Measurements from ENCODE around the gene GRWD1.

The GRWD1 gene

DNA sequence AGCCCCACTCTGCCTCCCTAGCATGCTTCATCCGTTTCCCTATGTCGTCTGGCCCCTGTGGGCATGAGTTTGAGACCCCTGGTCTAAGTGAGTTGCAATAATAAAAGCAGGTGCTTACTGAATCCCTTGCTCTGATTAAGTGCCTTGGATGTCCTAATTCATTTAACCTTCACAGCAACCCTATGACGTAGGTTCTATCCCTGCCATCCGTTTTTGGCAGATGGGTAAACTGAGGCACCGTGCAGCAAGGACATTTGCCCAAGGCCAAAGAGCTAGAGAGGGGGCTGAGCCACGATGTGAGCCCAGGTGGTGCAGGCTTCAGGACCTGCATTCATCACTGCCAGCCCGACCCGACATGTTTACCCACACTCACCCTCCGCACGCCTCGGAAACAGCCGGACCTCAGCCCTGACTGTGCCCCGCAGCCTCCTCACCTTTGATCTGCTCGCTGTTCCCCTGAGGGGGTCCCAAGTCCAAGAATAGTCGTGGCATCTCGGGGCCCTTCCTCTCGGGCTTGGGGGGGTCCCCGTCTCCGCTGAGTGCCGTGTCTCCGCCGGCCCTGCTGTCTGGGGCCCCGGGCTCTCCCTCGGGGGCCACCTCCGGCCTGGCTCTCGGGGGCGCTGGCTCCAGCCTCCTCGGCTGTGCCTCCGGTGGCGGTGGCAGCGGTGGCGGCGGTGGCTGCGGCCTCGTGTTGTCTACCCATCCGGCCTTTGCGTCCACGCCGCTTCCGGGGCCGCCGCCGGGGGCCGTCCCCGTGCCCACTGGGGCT, 51.4 kb downstream of the GRWD1 start:
- no peak overlapping the region for H3K27ac ChIP-seq (ENCODE audit: insufficient read depth, low read length, poor library complexity, severe bottlenecking)
- DNase-seq: no peak
- peaks cover 9% of the 10 kb centered on the region for H3K27me3 ChIP-seq (replicated peaks; ENCODE audit: control insufficient read depth, insufficient read depth, low read length, poor library complexity, severe bottlenecking)
- H3K4me1 ChIP-seq (ENCODE audit: control insufficient read depth, insufficient read depth, low read length, poor library complexity, severe bottlenecking): peaks cover 24% of the 10 kb centered on the region
- H3K4me3 ChIP-seq (ENCODE audit: insufficient read depth, low read depth, low read length, poor library complexity, severe bottlenecking): no peak overlapping the region
- H3K9me3 ChIP-seq (ENCODE audit: control insufficient read depth, low read length): no peaks in the 10 kb centered on the region
- no peaks in the 10 kb centered on the region for H3K36me3 ChIP-seq (ENCODE audit: control insufficient read depth, insufficient read depth, low read length)

DNA sequence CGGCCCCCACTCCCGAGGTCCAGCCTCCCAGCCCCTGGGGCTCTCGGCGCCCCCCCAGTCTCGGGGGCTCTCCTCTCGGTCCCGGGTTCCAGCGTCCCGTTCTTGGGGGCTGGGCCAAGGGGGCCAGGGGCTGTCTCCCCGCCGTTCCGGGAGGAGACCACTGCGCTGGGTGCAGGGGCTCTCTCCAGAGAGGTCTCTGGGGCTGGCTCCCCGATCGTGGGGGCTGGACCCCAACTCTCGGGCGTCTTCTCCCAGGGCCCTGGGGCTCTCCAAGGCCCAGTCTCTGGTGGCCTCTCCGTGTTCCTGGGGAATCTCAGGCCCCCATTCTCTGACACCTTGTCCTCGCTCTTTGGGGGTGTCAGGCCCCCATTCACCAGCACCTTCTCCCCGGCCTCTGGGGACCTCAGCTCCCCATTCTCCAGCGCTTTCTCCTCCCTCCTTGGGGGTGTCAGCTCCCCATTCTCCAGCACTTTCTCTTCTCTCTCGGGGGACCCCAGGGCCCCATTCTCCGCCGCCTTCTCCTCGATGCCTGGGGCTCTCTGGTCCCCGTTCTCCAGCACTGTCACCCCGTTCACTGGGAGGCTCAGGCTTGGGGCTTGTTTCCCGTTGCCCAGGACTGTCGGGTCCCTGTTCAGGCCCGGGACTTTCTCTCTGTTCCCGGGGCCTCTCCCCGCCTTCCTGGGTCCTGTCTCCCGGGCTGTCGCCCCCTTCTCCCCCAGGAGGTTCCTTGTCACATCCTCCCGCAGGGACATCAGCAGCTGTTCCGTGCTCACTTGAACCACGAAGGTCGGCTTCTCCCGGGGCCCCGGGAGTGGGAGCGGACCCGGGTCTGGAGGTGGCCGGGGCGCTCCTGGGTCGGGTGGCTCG, 52.2 kb downstream of the GRWD1 start:
- H3K36me3 ChIP-seq (ENCODE audit: control insufficient read depth, insufficient read depth, low read length): no peaks in the 10 kb centered on the region
- no peak for DNase-seq
- H3K27ac ChIP-seq (ENCODE audit: insufficient read depth, low read length, poor library complexity, severe bottlenecking): no peak overlapping the region
- no peaks in the 10 kb centered on the region for H3K9me3 ChIP-seq (ENCODE audit: control insufficient read depth, low read length)
- H3K27me3 ChIP-seq (replicated peaks; ENCODE audit: control insufficient read depth, insufficient read depth, low read length, poor library complexity, severe bottlenecking): peaks cover 9% of the 10 kb centered on the region
- H3K4me3 ChIP-seq (ENCODE audit: insufficient read depth, low read depth, low read length, poor library complexity, severe bottlenecking): no peak overlapping the region
- H3K4me1 ChIP-seq (ENCODE audit: control insufficient read depth, insufficient read depth, low read length, poor library complexity, severe bottlenecking): peaks cover 22% of the 10 kb centered on the region

DNA sequence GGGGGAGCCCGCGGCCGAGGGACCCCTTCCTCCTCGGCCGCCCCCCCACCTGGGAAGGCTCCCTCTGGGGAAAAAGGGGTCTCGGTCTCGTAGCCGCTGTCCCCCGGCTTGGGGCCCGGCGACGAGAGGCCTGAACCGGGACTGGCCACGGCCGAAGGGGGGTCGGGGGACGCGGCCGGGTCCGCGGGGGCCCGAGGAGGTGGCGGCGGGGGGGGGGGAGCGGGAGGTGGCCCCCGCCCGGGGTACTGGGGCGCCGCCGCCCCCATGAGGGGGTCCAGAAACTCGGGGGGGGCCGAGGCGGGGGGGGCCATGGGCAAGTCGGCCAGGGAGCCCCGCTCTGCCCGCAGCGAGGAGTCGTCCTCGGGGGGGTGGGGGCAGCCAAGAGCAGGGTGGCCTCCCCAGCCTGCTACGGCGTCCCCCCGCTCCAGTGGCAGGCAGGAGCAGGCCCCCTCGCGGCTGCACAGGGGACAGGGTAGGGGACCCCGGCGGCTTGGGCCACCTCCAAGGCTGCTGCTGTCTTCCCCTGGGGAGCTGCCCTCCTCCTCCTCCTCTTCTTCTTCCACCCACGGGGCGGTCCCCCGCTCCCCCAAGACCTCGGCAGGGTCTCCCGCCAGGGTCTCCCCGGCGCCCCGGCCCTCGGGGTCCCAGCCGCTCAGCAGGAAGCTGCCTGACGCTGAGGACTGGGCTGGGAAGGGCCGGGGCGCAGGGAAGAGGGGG, 53.0 kb downstream of the GRWD1 start:
- H3K4me3 ChIP-seq (ENCODE audit: insufficient read depth, low read depth, low read length, poor library complexity, severe bottlenecking): no peak overlapping the region
- peaks cover 9% of the 10 kb centered on the region for H3K27me3 ChIP-seq (replicated peaks; ENCODE audit: control insufficient read depth, insufficient read depth, low read length, poor library complexity, severe bottlenecking)

DNA sequence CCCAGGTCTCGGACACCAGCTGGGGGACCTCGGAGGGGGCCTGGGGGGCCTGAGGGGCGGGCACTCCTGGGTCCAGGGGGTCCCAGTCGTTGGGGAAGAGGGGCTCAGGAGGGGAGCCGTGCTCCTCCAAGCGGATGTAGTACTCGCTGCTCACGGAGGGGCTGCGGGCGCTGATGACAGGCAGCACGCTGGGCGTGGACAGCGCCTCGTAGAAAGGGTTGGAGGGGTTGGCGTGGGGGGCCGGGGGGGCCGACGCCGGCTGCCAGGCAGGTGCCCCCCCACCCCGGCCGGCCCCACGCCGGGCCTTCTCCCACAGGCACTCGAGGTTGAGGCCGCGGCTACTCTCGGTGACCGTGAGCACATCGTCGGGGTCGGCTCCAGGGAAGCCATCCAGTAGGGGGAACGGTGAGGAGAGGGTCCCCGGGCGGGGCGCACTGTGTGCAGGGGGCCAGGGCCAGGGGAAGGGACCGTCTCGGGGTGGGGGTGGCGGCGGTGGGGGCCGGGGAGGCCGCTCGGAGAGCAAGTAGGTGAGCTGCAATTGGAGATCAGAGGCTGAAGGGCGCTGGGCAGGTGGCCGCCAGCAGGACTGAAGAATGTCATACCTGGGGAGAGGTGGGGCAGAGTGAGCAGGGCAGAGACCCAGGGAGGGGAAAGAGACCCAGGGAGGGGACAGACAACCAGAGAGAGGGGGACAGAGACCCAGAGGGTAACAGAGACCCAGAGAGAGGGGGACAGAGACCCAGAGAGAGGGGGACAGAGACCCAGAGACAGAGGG, 53.7 kb downstream of the GRWD1 start:
- Histone ChIP-seq H3K36me3 (ENCODE audit: control insufficient read depth, insufficient read depth, low read length) (no peaks in the 10 kb centered on the region), H3K27me3 (replicated peaks; ENCODE audit: control insufficient read depth, insufficient read depth, low read length, poor library complexity, severe bottlenecking) (peaks cover 6% of the 10 kb centered on the region), H3K4me1 (ENCODE audit: control insufficient read depth, insufficient read depth, low read length, poor library complexity, severe bottlenecking) (peaks cover 15% of the 10 kb centered on the region), H3K9me3 (ENCODE audit: control insufficient read depth, low read length) (no peaks in the 10 kb centered on the region), H3K4me3 (ENCODE audit: insufficient read depth, low read depth, low read length, poor library complexity, severe bottlenecking) (no peak overlapping the region), H3K27ac (ENCODE audit: insufficient read depth, low read length, poor library complexity, severe bottlenecking) (no peak overlapping the region)
- no peak for DNase-seq

More for the DNA sequence above, 53.0 kb downstream of the GRWD1 start:
- no peak for DNase-seq
- Histone ChIP-seq H3K36me3 (ENCODE audit: control insufficient read depth, insufficient read depth, low read length) (no peaks in the 10 kb centered on the region), H3K27ac (ENCODE audit: insufficient read depth, low read length, poor library complexity, severe bottlenecking) (no peak overlapping the region), H3K4me1 (ENCODE audit: control insufficient read depth, insufficient read depth, low read length, poor library complexity, severe bottlenecking) (peaks cover 19% of the 10 kb centered on the region), H3K9me3 (ENCODE audit: control insufficient read depth, low read length) (no peaks in the 10 kb centered on the region)

DNA sequence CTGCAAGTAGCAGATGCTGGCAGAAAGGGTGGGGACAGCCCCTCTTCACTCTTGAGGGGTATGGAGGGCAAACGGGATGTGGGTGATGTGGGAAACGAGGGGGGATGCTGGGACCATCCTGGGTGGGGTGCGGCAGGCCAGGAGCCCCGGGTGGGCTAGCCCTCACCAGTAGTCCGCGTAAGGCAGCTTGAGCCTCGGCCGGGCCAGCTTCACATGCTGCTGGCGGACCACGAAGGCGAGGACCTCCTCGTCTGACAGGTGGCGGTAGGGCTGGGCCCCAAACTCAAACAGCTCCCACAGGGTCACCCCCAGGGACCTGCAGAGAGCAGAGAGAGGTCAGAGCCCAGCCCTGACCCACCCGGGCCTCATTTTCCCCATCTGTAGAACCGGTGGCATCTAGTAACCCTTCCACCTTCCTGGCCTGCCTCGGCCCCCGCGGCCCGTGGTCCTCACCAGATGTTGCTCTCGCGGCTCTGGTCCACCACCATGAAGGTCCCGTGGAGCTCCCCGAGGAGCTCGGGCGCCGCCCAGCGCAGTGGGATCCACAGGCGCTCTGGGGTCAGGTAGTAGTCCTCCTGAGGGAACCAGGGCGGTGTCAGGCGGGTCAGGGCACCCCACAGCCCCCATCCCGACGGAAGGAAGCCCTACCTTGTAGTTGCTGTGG, 55.2 kb downstream of the GRWD1 start:
- Histone ChIP-seq H3K27ac (ENCODE audit: insufficient read depth, low read length, poor library complexity, severe bottlenecking) (no peak overlapping the region), H3K4me3 (ENCODE audit: insufficient read depth, low read depth, low read length, poor library complexity, severe bottlenecking) (peak overlapping the region; percentile 0), H3K27me3 (replicated peaks; ENCODE audit: control insufficient read depth, insufficient read depth, low read length, poor library complexity, severe bottlenecking) (peaks cover 6% of the 10 kb centered on the region), H3K4me1 (ENCODE audit: control insufficient read depth, insufficient read depth, low read length, poor library complexity, severe bottlenecking) (peaks cover 15% of the 10 kb centered on the region), H3K9me3 (ENCODE audit: control insufficient read depth, low read length) (no peaks in the 10 kb centered on the region), H3K36me3 (ENCODE audit: control insufficient read depth, insufficient read depth, low read length) (no peaks in the 10 kb centered on the region)
- DNase-seq: no peak

DNA sequence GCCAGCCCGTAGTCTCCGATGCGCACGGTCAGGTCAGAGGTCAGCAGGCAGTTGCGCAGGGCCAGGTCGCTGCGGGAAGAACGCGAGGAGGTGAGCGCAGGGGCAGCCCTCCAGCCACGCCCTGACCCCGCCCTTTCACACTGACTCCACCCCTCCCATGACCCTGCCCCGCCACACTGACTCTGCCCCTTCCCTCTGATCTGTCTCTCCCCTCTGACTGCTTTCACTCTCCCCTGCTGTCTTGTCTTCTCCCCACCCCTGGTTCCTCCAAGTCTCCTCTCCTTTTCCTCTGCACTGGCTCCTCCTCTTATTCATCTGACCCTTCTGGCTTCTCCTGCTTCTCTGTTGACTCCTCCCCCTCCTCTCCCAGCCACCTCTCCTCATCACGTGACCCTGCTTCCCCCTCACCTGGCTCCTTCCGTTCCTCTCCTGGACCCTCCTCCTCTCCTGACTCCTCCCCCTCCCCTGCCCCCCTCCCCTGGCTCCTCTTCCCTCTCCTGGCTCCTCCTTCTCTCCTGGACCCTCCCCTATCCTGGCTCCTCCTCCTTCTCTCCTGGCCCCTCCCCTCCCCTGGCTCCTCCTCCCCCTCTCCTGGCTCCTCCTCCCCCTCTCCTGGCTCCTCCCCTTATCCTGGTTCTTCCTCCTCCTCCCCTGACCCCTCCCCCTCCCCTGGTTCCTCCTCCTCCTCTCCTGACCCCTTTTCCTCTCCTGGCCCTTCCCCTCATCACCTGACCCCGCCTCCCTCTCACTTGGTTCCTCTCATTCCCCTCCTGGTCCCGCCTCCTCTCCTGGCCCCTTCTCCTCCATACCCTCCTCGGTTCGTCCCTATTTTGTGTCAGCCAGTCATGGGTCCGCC, 55.9 kb downstream of the GRWD1 start:
- H3K27ac ChIP-seq (ENCODE audit: insufficient read depth, low read length, poor library complexity, severe bottlenecking): peak overlapping the region; percentile 35
- DNase-seq: peak; percentile 66 to 75 (median 72)
- H3K9me3 ChIP-seq (ENCODE audit: control insufficient read depth, low read length): no peaks in the 10 kb centered on the region
- H3K36me3 ChIP-seq (ENCODE audit: control insufficient read depth, insufficient read depth, low read length): no peaks in the 10 kb centered on the region
- peak overlapping the region; percentile 0 for H3K4me3 ChIP-seq (ENCODE audit: insufficient read depth, low read depth, low read length, poor library complexity, severe bottlenecking)
- peaks cover 5% of the 10 kb centered on the region for H3K27me3 ChIP-seq (replicated peaks; ENCODE audit: control insufficient read depth, insufficient read depth, low read length, poor library complexity, severe bottlenecking)
- H3K4me1 ChIP-seq (ENCODE audit: control insufficient read depth, insufficient read depth, low read length, poor library complexity, severe bottlenecking): peaks cover 15% of the 10 kb centered on the region

DNA sequence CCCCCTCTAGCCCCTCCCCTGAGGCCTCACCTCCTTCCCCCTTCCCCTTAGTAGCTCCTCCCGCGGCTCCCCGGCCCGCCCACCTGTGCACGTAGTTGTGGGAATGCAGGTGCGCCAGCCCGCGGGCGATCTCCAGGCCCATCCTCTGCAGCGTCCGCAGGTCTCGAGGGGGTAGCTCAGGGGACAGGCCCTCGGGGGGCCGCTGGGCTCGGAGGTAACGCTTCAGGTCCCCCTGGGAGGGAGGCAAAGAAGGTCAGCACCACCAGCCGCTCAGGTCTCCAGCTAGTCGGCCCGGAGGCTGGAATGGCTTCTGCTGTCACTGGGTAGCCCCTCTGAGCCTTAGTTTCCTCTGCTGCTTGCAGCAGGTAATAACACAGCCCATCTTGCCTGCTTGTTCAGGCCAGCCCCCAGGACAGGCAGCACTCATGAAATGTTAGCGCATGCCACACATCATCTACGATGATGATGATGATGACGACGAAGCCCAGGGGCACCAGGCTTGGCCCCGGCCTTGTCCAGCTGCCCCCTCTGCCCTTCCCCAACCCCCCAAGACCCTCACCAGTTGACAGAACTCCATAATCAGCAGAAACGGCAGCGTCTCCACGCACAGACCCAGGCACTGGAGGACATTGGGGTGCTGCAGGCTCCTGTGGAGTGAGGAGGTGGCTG, 56.7 kb downstream of the GRWD1 start:
- Histone ChIP-seq H3K27ac (ENCODE audit: insufficient read depth, low read length, poor library complexity, severe bottlenecking) (peak overlapping the region; percentile 35), H3K4me3 (ENCODE audit: insufficient read depth, low read depth, low read length, poor library complexity, severe bottlenecking) (no peak overlapping the region), H3K4me1 (ENCODE audit: control insufficient read depth, insufficient read depth, low read length, poor library complexity, severe bottlenecking) (peaks cover 15% of the 10 kb centered on the region), H3K9me3 (ENCODE audit: control insufficient read depth, low read length) (no peaks in the 10 kb centered on the region), H3K27me3 (replicated peaks; ENCODE audit: control insufficient read depth, insufficient read depth, low read length, poor library complexity, severe bottlenecking) (no peaks in the 10 kb centered on the region), H3K36me3 (ENCODE audit: control insufficient read depth, insufficient read depth, low read length) (no peaks in the 10 kb centered on the region)
- DNase-seq: no peak

DNA sequence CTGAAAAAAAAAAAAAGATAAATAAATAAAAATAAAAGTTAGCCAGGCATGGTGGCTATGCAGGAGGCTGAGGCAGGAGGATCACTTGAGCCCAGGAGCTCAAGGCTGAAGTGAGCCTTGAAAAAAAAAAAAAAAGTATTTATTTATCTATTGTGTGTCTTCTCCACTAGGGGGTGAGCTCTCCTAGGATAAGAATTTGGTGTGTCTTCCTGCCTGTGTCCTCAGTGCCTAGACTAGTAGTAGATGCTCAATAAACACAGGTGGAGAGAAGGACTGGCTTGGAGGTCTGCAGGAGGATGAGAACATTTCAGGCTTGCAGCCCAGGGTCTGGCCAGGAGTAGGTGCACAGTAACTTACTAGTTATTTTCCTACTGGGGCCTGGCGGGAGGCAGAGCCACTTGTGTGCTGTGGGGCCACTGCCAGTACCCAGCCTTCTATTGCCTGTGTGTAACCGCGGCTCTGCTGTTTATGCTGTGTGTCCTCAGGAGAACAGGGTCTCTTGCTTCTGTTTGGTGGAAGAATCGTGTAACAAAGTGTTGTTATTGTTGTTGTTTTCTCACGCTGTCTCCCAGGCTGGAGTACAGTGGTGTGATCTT, 60.5 kb downstream of the GRWD1 start:
- DNase-seq: no peak
- peaks cover 20% of the 10 kb centered on the region for H3K4me1 ChIP-seq (ENCODE audit: control insufficient read depth, insufficient read depth, low read length, poor library complexity, severe bottlenecking)
- H3K36me3 ChIP-seq (ENCODE audit: control insufficient read depth, insufficient read depth, low read length): peaks cover 9% of the 10 kb centered on the region
- H3K9me3 ChIP-seq (ENCODE audit: control insufficient read depth, low read length): no peaks in the 10 kb centered on the region
- no peak overlapping the region for H3K4me3 ChIP-seq (ENCODE audit: insufficient read depth, low read depth, low read length, poor library complexity, severe bottlenecking)
- H3K27ac ChIP-seq (ENCODE audit: insufficient read depth, low read length, poor library complexity, severe bottlenecking): no peak overlapping the region
- no peaks in the 10 kb centered on the region for H3K27me3 ChIP-seq (replicated peaks; ENCODE audit: control insufficient read depth, insufficient read depth, low read length, poor library complexity, severe bottlenecking)

All from effector memory CD4-positive, alpha-beta T cell (primary cell).